Measurements from ENCODE around the gene CEACAM4.

GRCh38 chr19:41624937-41625336 is 1.9 kb downstream of the CEACAM4 start:
- TF ChIP-seq CTCF (IDR thresholded peaks at IDR 0.05; ENCODE audit: insufficient read depth, low read length, poor library complexity, severe bottlenecking) (no peak), EZH2phosphoT487 (conservative IDR thresholded peaks at IDR 0.05; ENCODE audit: low read length) (no peak)
